Measurements from ENCODE around the gene POLD2.

- TF ChIP-seq EZH2 (IDR thresholded peaks at IDR 0.05; ENCODE audit: borderline replicate concordance, low read depth, low read length, severe bottlenecking): no peak
- no peak for TF ChIP-seq CTCF (IDR thresholded peaks at IDR 0.05; ENCODE audit: extremely low read depth in 1 of 2, insufficient read depth in 1 of 2, low read depth in 1 of 2, low read length in 2 of 2)
- no peak for TF ChIP-seq POLR2AphosphoS5 (IDR thresholded peaks at IDR 0.05; ENCODE audit: insufficient read depth, low read depth, low read length)
- TF ChIP-seq POLR2A (IDR thresholded peaks at IDR 0.05; ENCODE audit: low read depth, low read length): no peak
- TF ChIP-seq FOS (IDR thresholded peaks at IDR 0.05; ENCODE audit: borderline replicate concordance, insufficient read depth, low read length): no peak
Measured at GRCh38 chr7:44100458-44101302, 22.7 kb downstream of the POLD2 start.
